Activated T-cell treated with anti-CD3 and anti-CD28 coated beads, Interleukin-2, amount 50 U/mL, for 4 hours (primary cell): ENCODE measurements around the gene TCF23. TPM values are rescaled to one million over a fixed set of nuclear protein-coding genes. Genes with fewer than 3 reads are reported as not detected.
"Not testable (repeated sequence)": the region's sequence is repeated elsewhere in the genome, so short reads cannot be mapped to it uniquely, and the experiment has no call there.

ENCODE experiments used
- ATAC-seq, 2 donors: fragments of 200-7000 bp; cut with Tn5 transposase; one replicate each; pipeline ENCODE4 v1.10.0; 2021
- DNase-seq: peaks from one replicate; pipeline ENCODE4 v3.0.0-alpha.2; 2020
- H3K27me3 Mint-ChIP-seq: one replicate; pipeline ENCODE4 v1.8.0; 2021; ENCODE audit warnings: low read depth, mixed read lengths
- H3K36me3 Mint-ChIP-seq: one replicate; pipeline ENCODE4 v1.8.0; 2022; ENCODE audit warnings: mixed read lengths; ENCODE audit not compliant: insufficient read depth
- H3K4me1 Mint-ChIP-seq: one replicate; pipeline ENCODE4 v1.8.0; 2021; ENCODE audit warnings: low read depth, mixed read lengths
- H3K4me3 Mint-ChIP-seq: one replicate; pipeline ENCODE4 v1.8.0; 2021; ENCODE audit warnings: mild to moderate bottlenecking, moderate library complexity, mixed read lengths
- H3K9me3 Mint-ChIP-seq: one replicate; pipeline ENCODE4 v1.8.0; 2021; ENCODE audit warnings: mixed read lengths
- total RNA-seq, 3 donors: library from RNA; stranded (reverse); gene quantifications; one replicate each; pipeline ENCODE4 v1.2.1, GENCODE V29; 2021

TCF23 gene
- not detected for total RNA-seq

- no peaks in the 10 kb centered on the region for H3K9me3 Mint-ChIP-seq
- no peak within 1 kb of the TSS for H3K4me3 Mint-ChIP-seq
- no peak for DNase-seq
- H3K27me3 Mint-ChIP-seq: peaks cover 13% of the 10 kb centered on the region
- no peak for ATAC-seq
- no peaks in the 10 kb centered on the region for H3K4me1 Mint-ChIP-seq
- H3K36me3 Mint-ChIP-seq: no peaks in the 10 kb centered on the region
These were observed at the start of gene TCF23 for GRCh38 chr2:27148801-27149439. Gene TCF23, plus strand, starts transcription at chr2:27149004. Its CDS starts 130 bp downstream, at chr2:27149134.

- Mint-ChIP-seq H3K36me3 (no peaks in the 10 kb centered on the region), H3K27me3 (no peaks in the 10 kb centered on the region), H3K4me3 (no peak overlapping the region), H3K4me1 (peaks cover 10% of the 10 kb centered on the region), H3K9me3 (no peaks in the 10 kb centered on the region)
- ATAC-seq (no peak), DNase-seq (no peak)
These were observed 49.4 kb upstream of the TCF23 start for GRCh38 chr2:27099334-27099955.

GRCh38 chr2:27100036-27100435 is 48.8 kb upstream of the TCF23 start:
- DNase-seq (no peak), ATAC-seq (no peak)
- Mint-ChIP-seq H3K36me3 (no peaks in the 10 kb centered on the region), H3K27me3 (no peaks in the 10 kb centered on the region), H3K4me3 (no peak overlapping the region), H3K4me1 (peaks cover 10% of the 10 kb centered on the region), H3K9me3 (no peaks in the 10 kb centered on the region)

- Mint-ChIP-seq H3K4me1 (no peaks in the 10 kb centered on the region), H3K27me3 (peaks cover 7% of the 10 kb centered on the region), H3K9me3 (no peaks in the 10 kb centered on the region), H3K4me3 (no peak overlapping the region), H3K36me3 (no peaks in the 10 kb centered on the region)
- ATAC-seq (no peak), DNase-seq (no peak)
These were observed 46.5 kb upstream of the TCF23 start for GRCh38 chr2:27102329-27102728.

- peaks cover 9% of the 10 kb centered on the region for H3K27me3 Mint-ChIP-seq
- ATAC-seq: no peak
- H3K4me1 Mint-ChIP-seq: no peaks in the 10 kb centered on the region
- no peaks in the 10 kb centered on the region for H3K36me3 Mint-ChIP-seq
- H3K9me3 Mint-ChIP-seq: no peaks in the 10 kb centered on the region
- H3K4me3 Mint-ChIP-seq: no peak overlapping the region
- DNase-seq: no peak
These were observed 42.8 kb upstream of the TCF23 start for GRCh38 chr2:27105981-27106380.

- no peaks in the 10 kb centered on the region for H3K9me3 Mint-ChIP-seq
- DNase-seq: no peak
- ATAC-seq: no peak
- H3K27me3 Mint-ChIP-seq: peaks cover 9% of the 10 kb centered on the region
- no peak overlapping the region for H3K4me3 Mint-ChIP-seq
- no peaks in the 10 kb centered on the region for H3K4me1 Mint-ChIP-seq
- H3K36me3 Mint-ChIP-seq: no peaks in the 10 kb centered on the region
These were observed 40.6 kb upstream of the TCF23 start for GRCh38 chr2:27108221-27108620.

- Mint-ChIP-seq H3K36me3 (no peaks in the 10 kb centered on the region), H3K9me3 (no peaks in the 10 kb centered on the region), H3K27me3 (peaks cover 9% of the 10 kb centered on the region), H3K4me1 (no peaks in the 10 kb centered on the region), H3K4me3 (no peak overlapping the region)
- ATAC-seq (no peak), DNase-seq (no peak)
These were observed 39.7 kb upstream of the TCF23 start for GRCh38 chr2:27109083-27109482.

GRCh38 chr2:27110603-27111352 is 38.0 kb upstream of the TCF23 start:
- DNase-seq, ATAC-seq, H3K36me3 Mint-ChIP-seq, H3K4me3 Mint-ChIP-seq, H3K27me3 Mint-ChIP-seq, H3K9me3 Mint-ChIP-seq, H3K4me1 Mint-ChIP-seq: not testable (repeated sequence)

- ATAC-seq, H3K4me3 Mint-ChIP-seq, H3K4me1 Mint-ChIP-seq, H3K27me3 Mint-ChIP-seq, DNase-seq, H3K9me3 Mint-ChIP-seq, H3K36me3 Mint-ChIP-seq: not testable (repeated sequence)
These were observed 37.3 kb upstream of the TCF23 start for GRCh38 chr2:27111392-27112078.

- H3K27me3 Mint-ChIP-seq: peaks cover 29% of the 10 kb centered on the region
- ATAC-seq: no peak
- no peak for DNase-seq
- H3K9me3 Mint-ChIP-seq: no peaks in the 10 kb centered on the region
- H3K4me1 Mint-ChIP-seq: peaks cover 10% of the 10 kb centered on the region
- no peaks in the 10 kb centered on the region for H3K36me3 Mint-ChIP-seq
- no peak overlapping the region for H3K4me3 Mint-ChIP-seq
These were observed 33.3 kb upstream of the TCF23 start for GRCh38 chr2:27115519-27115918.

GRCh38 chr2:27117995-27118524 is 30.7 kb upstream of the TCF23 start:
- Mint-ChIP-seq H3K36me3 (no peaks in the 10 kb centered on the region), H3K4me3 (peak overlapping the region; percentile 54), H3K9me3 (no peaks in the 10 kb centered on the region), H3K27me3 (peaks cover 32% of the 10 kb centered on the region), H3K4me1 (peaks cover 16% of the 10 kb centered on the region)
- ATAC-seq (no peak), DNase-seq (no peak)

GRCh38 chr2:27118525-27119329 is 30.1 kb upstream of the TCF23 start, which contains the start of gene CGREF1:
Gene CGREF1, minus strand, starts transcription at chr2:27119128. Its CDS starts 14,762 bp downstream, at chr2:27104366.
- peaks cover 20% of the 10 kb centered on the region for H3K4me1 Mint-ChIP-seq
- no peaks in the 10 kb centered on the region for H3K9me3 Mint-ChIP-seq
- no peak for DNase-seq
- peak; percentile 32 to 47 for ATAC-seq
- H3K36me3 Mint-ChIP-seq: no peaks in the 10 kb centered on the region
- peaks cover 32% of the 10 kb centered on the region for H3K27me3 Mint-ChIP-seq
- H3K4me3 Mint-ChIP-seq: peak within 1 kb of the TSS; percentile 77

GRCh38 chr2:27119330-27119670 is 29.5 kb upstream of the TCF23 start:
- peak overlapping the region; percentile 77 for H3K4me3 Mint-ChIP-seq
- peaks cover 23% of the 10 kb centered on the region for H3K4me1 Mint-ChIP-seq
- peaks cover 32% of the 10 kb centered on the region for H3K27me3 Mint-ChIP-seq
- not testable (repeated sequence) for DNase-seq, H3K9me3 Mint-ChIP-seq, H3K36me3 Mint-ChIP-seq, ATAC-seq
